ENCODE data around the gene SERPINF2.

SERPINF2 gene

DNA sequence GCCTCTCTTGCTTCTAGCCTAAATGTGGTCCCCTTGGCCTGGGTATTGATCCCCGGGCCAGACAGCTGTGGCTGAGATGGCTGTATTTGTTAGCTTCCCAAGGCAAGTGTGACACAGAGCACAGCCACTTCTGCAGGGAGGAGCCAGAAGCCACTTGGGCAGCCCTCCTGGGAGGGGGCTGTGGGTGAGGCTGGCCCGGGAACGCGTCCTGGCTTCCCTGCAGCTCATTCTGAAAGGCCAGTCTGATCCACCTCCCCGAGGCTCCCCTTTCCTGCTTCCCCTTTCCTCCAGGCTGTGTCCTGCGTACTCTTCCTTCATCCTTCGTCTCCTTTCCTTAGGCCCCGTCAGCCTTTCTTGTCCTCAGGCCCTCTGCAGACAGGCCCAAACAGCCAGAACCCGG, 8.0 kb downstream of the SERPINF2 start:
- TF ChIP-seq EGR2 (tag by site-specific recombination; IDR thresholded peaks at IDR 0.05; ENCODE audit: low read depth) (0 out of 2 replicates have a peak, but pooled peaks have one; percentile 10), ZFHX2 (tag by site-specific recombination; conservative IDR thresholded peaks at IDR 0.05) (0 out of 2 replicates have a peak, but pooled peaks have one; percentile 16), ZNF433 (tag by site-specific recombination; IDR thresholded peaks at IDR 0.05; ENCODE audit: low read depth) (no peak), ZNF777 (tag by site-specific recombination; IDR thresholded peaks at IDR 0.05; ENCODE audit: borderline replicate concordance) (no peak)
- no peaks in the 10 kb centered on the region for H3K36me3 ChIP-seq (ENCODE audit: control insufficient read depth in 2 of 2, insufficient read depth in 1 of 2, low read length in 2 of 2)
- ChIA-PET CTCF (no interaction called here), POLR2A (interaction anchor here (0.9 kb wide), 1 partner anchor 11 kb away, joined by 3 read pairs; the partner anchor contains the start of gene SERPINF1)
- no peak overlapping the region for H3K27ac ChIP-seq (ENCODE audit: extremely low read depth, low read depth, low read length)
- no peaks in the 10 kb centered on the region for H3K9me3 ChIP-seq (ENCODE audit: control insufficient read depth, insufficient read depth, low read depth, low read length)
- no peak overlapping the region for H3K4me3 ChIP-seq (ENCODE audit: low read depth, low read length)
- no peaks in the 10 kb centered on the region for H3K4me1 ChIP-seq (ENCODE audit: control insufficient read depth, insufficient read depth, low read length)

DNA sequence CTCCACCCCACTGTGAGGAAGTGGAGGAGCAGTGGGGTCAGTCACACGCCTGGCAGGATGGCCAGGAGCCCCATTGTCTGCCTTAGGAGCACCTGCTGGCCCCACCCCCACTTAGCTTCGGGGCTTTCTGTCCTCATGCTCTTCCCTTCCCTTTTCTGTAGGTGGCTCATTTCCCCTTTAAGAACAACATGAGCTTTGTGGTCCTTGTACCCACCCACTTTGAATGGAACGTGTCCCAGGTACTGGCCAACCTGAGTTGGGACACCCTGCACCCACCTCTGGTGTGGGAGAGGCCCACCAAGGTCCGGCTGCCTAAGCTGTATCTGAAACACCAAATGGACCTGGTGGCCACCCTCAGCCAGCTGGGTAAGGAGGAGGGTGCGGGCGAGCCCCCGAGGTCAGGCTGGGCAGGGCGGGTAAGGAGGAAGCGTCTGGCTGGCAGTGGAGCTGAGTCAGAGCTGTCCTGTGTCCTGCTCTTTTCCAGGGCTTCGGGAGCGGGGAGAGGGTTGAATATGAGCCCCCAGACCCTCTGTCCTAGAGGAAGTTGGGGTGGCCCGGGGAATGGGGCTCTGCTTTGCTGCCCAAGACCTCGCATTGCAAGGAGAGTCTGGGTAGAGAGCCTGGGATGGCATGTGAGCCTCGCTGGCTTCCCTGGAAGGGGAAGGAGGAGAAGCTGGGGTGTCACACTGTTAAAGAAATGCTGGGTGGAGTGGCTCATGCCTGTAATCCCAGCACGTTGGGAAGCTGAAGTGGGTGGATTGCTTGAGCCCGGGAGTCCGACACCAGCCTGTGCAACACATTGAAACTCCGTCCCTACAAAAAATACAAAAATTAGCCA, 10.0 kb downstream of the SERPINF2 start:
- Histone ChIP-seq H3K27ac (ENCODE audit: extremely low read depth, low read depth, low read length) (no peak overlapping the region), H3K4me3 (ENCODE audit: low read depth, low read length) (no peak overlapping the region), H3K36me3 (ENCODE audit: control insufficient read depth in 2 of 2, insufficient read depth in 1 of 2, low read length in 2 of 2) (no peaks in the 10 kb centered on the region), H3K9me3 (ENCODE audit: control insufficient read depth, insufficient read depth, low read depth, low read length) (no peaks in the 10 kb centered on the region), H3K4me1 (ENCODE audit: control insufficient read depth, insufficient read depth, low read length) (no peaks in the 10 kb centered on the region)
- CTCF ChIA-PET: interaction anchor here (0.6 kb wide), 1 partner anchor 92 kb away, joined by 3 read pairs; no protein-coding TSS in a partner anchor
- POLR2A ChIA-PET: interaction anchor here (1.4 kb wide), 1 partner anchor 36 kb away, joined by 6 read pairs; no protein-coding TSS in a partner anchor
- TF ChIP-seq EGR2 (tag by site-specific recombination; IDR thresholded peaks at IDR 0.05; ENCODE audit: low read depth): peak; percentile 86
- no peak for TF ChIP-seq ZNF596 (tag by site-specific recombination; IDR thresholded peaks at IDR 0.05)
- TF ChIP-seq, protein P1, sequence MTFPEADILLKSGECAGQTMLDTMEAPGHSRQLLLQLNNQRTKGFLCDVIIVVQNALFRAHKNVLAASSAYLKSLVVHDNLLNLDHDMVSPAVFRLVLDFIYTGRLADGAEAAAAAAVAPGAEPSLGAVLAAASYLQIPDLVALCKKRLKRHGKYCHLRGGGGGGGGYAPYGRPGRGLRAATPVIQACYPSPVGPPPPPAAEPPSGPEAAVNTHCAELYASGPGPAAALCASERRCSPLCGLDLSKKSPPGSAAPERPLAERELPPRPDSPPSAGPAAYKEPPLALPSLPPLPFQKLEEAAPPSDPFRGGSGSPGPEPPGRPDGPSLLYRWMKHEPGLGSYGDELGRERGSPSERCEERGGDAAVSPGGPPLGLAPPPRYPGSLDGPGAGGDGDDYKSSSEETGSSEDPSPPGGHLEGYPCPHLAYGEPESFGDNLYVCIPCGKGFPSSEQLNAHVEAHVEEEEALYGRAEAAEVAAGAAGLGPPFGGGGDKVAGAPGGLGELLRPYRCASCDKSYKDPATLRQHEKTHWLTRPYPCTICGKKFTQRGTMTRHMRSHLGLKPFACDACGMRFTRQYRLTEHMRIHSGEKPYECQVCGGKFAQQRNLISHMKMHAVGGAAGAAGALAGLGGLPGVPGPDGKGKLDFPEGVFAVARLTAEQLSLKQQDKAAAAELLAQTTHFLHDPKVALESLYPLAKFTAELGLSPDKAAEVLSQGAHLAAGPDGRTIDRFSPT (tag by site-specific recombination; IDR thresholded peaks at IDR 0.05): no peak
- no peak for TF ChIP-seq ZEB2 (tag by site-specific recombination; IDR thresholded peaks at IDR 0.05)
- TF ChIP-seq SETDB1 (IDR thresholded peaks at IDR 0.05; ENCODE audit: insufficient read length, low read length): no peak
- TF ChIP-seq ZNF600 (tag by site-specific recombination; IDR thresholded peaks at IDR 0.05): no peak
- TF ChIP-seq YY2 (tag by site-specific recombination; IDR thresholded peaks at IDR 0.05): no peak
- no peak for TF ChIP-seq ZNF654 (tag by site-specific recombination; IDR thresholded peaks at IDR 0.05; ENCODE audit: low read depth)
- TF ChIP-seq ZNF510 (tag by site-specific recombination; IDR thresholded peaks at IDR 0.05; ENCODE audit: insufficient replicate concordance): no peak
- no peak for TF ChIP-seq SCRT2 (tag by site-specific recombination; IDR thresholded peaks at IDR 0.05)
- TF ChIP-seq GLIS2 (tag by site-specific recombination; IDR thresholded peaks at IDR 0.05): no peak
- TF ChIP-seq, protein P2, sequence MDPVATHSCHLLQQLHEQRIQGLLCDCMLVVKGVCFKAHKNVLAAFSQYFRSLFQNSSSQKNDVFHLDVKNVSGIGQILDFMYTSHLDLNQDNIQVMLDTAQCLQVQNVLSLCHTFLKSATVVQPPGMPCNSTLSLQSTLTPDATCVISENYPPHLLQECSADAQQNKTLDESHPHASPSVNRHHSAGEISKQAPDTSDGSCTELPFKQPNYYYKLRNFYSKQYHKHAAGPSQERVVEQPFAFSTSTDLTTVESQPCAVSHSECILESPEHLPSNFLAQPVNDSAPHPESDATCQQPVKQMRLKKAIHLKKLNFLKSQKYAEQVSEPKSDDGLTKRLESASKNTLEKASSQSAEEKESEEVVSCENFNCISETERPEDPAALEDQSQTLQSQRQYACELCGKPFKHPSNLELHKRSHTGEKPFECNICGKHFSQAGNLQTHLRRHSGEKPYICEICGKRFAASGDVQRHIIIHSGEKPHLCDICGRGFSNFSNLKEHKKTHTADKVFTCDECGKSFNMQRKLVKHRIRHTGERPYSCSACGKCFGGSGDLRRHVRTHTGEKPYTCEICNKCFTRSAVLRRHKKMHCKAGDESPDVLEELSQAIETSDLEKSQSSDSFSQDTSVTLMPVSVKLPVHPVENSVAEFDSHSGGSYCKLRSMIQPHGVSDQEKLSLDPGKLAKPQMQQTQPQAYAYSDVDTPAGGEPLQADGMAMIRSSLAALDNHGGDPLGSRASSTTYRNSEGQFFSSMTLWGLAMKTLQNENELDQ (tag by site-specific recombination; IDR thresholded peaks at IDR 0.05; ENCODE audit: low read depth): no peak
- no peak for TF ChIP-seq ZXDB (tag by site-specific recombination; IDR thresholded peaks at IDR 0.05)
- TF ChIP-seq, protein P3, sequence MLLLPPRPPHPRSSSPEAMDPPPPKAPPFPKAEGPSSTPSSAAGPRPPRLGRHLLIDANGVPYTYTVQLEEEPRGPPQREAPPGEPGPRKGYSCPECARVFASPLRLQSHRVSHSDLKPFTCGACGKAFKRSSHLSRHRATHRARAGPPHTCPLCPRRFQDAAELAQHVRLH (tag by site-specific recombination; IDR thresholded peaks at IDR 0.05): no peak
- peak; percentile 46; the same call in 1 of the 2 replicates for TF ChIP-seq ZFP69B (tag by site-specific recombination; IDR thresholded peaks at IDR 0.05)
- TF ChIP-seq, protein P4, sequence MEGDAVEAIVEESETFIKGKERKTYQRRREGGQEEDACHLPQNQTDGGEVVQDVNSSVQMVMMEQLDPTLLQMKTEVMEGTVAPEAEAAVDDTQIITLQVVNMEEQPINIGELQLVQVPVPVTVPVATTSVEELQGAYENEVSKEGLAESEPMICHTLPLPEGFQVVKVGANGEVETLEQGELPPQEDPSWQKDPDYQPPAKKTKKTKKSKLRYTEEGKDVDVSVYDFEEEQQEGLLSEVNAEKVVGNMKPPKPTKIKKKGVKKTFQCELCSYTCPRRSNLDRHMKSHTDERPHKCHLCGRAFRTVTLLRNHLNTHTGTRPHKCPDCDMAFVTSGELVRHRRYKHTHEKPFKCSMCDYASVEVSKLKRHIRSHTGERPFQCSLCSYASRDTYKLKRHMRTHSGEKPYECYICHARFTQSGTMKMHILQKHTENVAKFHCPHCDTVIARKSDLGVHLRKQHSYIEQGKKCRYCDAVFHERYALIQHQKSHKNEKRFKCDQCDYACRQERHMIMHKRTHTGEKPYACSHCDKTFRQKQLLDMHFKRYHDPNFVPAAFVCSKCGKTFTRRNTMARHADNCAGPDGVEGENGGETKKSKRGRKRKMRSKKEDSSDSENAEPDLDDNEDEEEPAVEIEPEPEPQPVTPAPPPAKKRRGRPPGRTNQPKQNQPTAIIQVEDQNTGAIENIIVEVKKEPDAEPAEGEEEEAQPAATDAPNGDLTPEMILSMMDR (tag by site-specific recombination; IDR thresholded peaks at IDR 0.05): no peak
- TF ChIP-seq ZNF501 (tag by site-specific recombination; IDR thresholded peaks at IDR 0.05): no peak
- no peak for TF ChIP-seq ZNF366 (tag by site-specific recombination; conservative IDR thresholded peaks at IDR 0.05)
- no peak for TF ChIP-seq ZNF707 (tag by site-specific recombination; IDR thresholded peaks at IDR 0.05)
- TF ChIP-seq, protein P5, sequence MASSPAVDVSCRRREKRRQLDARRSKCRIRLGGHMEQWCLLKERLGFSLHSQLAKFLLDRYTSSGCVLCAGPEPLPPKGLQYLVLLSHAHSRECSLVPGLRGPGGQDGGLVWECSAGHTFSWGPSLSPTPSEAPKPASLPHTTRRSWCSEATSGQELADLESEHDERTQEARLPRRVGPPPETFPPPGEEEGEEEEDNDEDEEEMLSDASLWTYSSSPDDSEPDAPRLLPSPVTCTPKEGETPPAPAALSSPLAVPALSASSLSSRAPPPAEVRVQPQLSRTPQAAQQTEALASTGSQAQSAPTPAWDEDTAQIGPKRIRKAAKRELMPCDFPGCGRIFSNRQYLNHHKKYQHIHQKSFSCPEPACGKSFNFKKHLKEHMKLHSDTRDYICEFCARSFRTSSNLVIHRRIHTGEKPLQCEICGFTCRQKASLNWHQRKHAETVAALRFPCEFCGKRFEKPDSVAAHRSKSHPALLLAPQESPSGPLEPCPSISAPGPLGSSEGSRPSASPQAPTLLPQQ (tag by site-specific recombination; IDR thresholded peaks at IDR 0.05): peak; percentile 8; the same call in 1 of the 2 replicates
- no peak for TF ChIP-seq ZFP41 (tag by site-specific recombination; IDR thresholded peaks at IDR 0.05; ENCODE audit: borderline replicate concordance)
